GM21528 (cell line): Measurements from ENCODE around the gene GYS1.
A peak's percentile ranks its signal among the peaks of the same experiment; 100 is the strongest.
"Not testable (repeated sequence)": the region's sequence is repeated elsewhere in the genome, so short reads cannot be mapped to it uniquely, and the experiment has no call there.

Source experiments
- ATAC-seq: cut with Tn5 transposase; IDR thresholded peaks from one replicate; pipeline ENCODE4 v1.9.1; 2021; ENCODE audit warnings: mild to moderate bottlenecking, moderate library complexity; ENCODE audit not compliant: unreplicated experiment, low FRiP score

Gene GYS1

DNA sequence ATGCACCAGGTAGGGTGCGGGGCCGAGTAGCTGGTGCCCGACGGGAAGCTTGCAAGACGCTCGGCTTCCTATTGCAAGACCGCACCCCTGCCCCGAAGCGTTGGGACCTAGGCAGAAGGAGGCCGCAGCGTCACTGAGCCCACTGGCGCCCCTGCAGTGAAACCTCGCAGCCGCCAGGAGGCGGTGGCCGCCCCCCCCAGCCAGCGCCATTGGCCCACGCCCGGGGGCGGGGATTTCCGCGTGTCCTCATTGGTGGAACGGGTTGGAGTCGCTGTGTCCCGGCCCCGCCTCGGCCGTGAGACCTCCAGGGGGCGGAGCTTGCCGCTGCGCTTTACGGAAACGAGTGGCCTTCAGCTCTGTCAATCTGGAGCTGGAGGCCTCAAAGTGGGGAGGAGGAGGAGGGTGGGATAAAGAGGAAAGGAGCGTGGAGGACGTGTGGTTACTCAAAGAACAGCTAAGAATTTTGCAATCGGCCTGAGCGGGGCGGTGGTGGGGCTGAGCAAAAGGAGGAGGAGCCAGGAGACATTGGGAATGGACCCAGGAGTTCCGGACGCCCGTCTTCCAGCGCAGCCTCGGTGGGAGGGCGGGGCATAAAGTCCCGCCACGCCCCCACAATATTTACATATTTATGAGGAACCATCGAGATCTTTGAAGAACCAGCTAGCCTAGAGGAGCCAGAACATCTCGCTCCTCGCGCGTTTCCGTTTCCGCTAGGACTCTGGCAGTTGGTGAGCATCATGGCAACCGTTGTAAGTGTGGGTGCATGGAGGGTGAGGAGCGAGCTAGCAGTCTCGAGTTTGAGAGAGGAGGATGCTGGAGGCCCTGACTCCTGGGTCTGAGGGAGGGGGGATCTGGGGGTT, at the start of gene GYS1, which contains the start of gene RUVBL2:
Gene GYS1, minus strand, starts transcription at position 135 of the 860 bp plus-strand sequence. CDS start 197 bp downstream, outside the sequence.
Gene RUVBL2, plus strand, starts transcription at position 713 of the 860 bp plus-strand sequence. Its CDS starts 25 bp downstream, at position 738.
- peak; percentile 87 for ATAC-seq

DNA sequence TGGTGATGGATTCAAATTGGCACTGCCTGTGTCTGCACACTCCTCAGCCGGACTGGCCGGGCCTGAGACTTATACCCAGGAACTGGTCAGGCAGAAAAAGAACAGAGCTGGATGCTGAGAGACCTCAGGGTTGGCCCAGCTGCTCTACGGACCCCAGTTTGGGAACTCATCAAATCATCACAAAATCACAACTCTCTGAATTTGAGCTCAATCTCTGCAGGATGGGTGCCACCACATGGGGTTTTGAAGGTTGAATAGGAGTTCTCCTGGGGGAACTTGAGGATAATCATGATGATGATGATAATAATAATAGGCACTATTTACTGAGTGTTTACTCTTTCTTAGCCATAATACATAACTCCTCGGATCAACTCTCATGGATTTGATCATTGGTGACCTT, 49.6 kb upstream of the GYS1 start:
- not testable (repeated sequence) for ATAC-seq

DNA sequence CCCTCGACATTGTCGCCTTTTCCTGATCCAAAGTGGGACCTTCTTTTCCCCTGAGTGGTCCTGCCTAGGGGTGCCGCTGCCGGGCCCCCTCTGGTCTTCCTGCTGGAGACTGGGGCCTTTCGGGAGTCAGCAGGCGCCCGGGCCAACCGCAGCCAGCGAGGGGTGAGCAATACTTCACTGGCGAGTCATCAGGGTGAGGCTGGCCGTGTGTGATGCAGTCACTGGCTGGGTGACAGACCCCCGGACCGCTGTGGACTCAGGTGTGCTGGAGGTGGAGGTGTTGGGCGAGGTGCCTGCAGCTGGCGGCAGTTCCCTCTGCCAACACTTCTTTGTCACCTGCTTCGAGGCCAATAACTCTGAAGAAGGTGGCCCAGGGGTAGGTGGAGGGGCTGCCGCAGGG, 49.1 kb upstream of the GYS1 start:
- ATAC-seq, result no peak

DNA sequence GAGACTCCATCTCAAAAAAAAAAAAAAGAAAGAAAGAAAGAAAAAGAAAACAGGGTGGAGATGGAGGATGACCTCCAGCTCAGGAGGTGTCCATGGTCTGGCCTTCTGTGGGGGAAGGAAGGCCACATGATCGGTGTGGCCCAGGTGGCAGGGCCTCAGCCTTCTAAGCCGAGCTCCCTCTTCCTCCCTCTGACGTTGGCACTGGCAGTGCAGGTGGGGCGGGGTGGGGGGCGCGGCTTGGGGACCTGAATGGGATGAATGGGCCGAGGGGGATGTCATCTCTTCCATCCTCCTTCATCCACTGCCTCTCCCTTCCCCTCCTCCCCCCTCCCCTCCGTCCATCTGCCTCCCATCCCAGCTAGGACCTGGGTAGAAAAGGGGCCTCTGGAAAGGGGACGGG, 46.6 kb upstream of the GYS1 start:
- ATAC-seq, result not testable (repeated sequence)

DNA sequence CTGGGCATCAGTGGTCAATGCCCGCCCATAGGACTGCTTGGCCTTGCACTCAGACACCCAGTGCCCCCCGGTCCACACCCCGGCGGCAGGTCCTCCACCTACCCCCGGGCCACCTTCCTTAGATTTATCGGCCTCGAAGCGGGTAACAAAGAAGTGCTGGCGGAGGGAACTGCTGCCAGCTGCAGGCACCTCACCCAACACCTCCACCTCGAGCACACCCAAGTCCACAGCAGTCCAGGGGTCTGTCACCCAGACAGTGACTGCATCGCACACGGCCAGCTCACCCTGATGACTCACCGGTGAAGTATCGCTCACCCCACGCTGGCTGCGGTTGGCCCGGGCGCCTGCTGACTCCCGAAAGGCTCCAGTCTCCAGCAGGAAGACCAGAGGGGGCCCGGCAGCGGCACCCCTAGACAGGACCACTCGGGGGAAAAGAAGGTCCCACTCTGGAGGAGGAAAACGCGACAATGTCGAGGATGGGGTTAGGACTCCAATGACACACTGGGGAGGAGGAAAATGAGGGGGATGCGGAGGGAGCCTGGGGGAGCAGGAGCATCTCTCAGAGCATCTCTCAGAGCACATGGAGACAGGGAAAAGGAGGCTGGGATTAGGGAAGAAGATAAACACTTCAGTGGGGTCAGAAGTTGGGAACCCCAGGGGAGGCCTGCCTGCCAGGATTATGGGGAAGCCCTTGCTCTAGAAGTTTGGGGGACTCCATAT, 45.6 kb upstream of the GYS1 start:
- ATAC-seq, result not testable (repeated sequence)

DNA sequence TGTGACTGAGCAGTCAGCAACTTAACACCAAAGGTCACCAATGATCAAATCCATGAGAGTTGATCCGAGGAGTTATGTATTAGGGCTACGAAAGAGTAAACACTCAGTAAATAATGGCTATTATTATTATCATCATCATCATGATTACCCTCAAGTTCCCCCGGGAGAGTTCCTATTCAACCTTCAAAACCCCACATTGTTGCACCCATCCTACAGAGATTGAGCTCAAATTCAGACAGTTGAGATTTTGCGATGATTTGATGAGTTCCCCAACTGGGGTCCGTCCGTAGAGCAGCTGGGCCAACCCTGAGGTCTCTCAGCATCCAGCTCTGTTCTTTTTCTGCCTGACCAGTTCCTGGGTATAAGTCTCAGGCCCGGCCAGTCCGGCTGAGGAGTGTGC, 45.0 kb upstream of the GYS1 start:
- not testable (repeated sequence) for ATAC-seq

DNA sequence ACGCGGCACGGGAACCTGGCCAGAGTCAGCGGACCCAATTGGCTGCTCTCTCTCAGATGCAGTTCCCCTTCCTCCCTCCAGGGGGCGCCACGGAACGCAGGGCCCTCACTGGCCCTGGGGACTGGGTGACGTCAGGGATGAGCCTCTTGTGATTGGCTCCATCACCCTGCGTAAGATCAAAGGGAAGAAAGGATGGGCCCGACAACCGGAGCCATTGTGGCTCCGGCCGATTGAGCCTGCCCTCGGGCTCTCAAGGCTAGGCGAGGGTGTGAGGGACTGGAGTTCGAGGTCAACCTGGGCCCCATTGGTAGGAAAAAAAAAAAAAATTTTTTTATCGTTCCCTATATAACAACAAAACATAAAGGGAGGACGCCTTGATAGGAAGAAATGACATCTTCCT, 43.7 kb upstream of the GYS1 start, which contains the start of gene CGB1:
Gene CGB1, minus strand, starts transcription at position 81 of the 400 bp plus-strand sequence. CDS start 184 bp downstream, outside the sequence.
- ATAC-seq, result not testable (repeated sequence)

DNA sequence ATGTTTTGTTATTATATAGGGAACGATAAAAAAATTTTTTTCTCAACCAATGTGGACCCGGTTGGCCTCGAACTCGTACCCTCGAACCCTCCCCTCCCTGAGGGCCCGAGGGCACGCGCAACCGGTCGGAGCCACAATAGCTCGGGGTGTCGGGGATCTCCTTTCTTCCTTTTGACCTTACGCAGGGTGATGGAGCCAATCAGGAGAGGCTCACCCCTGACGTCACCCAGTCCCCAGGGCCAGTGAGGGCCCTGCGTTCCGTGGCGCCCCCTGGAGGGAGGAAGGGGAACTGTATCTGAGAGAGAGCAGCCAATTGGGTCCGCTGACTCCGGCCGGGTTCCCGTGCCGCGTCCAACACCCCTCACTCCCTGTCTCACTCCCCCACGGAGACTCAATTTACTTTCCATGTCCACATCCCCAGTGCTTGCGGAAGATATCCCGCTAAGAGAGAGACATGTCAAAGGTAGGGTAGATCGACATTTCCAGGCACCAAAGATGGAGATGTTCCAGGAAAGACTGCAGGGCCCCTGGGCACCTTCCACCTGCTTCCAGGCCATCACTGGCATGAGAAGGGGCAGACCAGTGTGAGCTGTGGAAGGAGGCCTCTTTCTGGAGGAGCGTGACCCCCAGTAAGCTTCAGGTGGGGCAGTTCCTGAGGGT, 38.7 kb upstream of the GYS1 start, which contains the start of gene CGB2:
Gene CGB2, plus strand, starts transcription at position 249 of the 660 bp plus-strand sequence. Its CDS starts 206 bp downstream, at position 455.
- ATAC-seq, result not testable (repeated sequence)

DNA sequence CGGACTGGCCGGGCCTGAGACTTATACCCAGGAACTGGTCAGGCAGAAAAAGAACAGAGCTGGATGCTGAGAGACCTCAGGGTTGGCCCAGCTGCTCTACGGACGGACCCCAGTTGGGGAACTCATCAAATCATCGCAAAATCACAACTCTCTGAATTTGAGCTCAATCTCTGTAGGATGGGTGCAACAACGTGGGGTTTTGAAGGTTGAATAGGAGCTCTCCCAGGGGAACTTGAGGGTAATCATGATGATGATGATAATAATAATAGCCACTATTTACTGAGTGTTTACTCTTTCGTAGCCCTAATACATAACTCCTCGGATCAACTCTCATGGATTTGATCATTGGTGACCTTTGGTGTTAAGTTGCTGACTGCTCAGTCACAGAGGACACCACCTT, 37.2 kb upstream of the GYS1 start:
- ATAC-seq, result not testable (repeated sequence)

DNA sequence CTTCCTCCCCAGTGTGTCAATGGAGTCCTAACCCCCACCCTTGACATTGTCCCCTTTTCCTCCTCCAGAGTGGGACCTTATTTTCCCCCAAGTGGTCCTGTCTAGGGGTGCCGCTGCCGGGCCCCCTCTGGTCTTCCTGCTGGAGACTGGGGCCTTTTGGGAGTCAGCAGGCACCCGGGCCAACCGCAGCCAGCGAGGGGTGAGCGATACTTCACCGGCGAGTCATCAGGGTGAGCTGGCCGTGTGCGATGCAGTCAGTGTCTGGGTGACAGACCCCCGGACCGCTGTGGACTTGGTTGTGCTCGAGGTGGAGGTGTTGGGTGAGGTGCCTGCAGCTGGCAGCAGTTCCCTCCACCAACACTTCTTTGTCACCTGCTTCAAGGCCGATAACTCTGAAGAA, 36.6 kb upstream of the GYS1 start:
- ATAC-seq, result not testable (repeated sequence)

DNA sequence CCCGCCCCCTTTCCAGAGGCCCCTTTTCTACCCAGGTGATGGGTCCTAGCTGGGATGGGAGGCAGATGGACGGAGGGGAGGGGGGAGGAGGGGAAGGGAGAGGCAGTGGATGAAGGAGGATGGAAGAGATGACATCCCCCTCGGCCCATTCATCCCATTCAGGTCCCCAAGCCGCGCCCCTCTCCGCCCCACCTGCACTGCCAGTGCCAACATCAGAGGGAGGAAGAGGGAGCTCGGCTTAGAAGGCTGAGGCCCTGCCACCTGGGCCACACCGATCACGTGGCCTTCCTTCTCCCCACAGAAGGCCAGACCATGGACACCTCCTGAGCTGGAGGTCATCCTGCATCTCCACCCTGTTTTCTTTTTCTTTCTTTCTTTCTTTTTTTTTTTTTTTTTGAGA, 35.6 kb upstream of the GYS1 start:
- ATAC-seq, result not testable (repeated sequence)

DNA sequence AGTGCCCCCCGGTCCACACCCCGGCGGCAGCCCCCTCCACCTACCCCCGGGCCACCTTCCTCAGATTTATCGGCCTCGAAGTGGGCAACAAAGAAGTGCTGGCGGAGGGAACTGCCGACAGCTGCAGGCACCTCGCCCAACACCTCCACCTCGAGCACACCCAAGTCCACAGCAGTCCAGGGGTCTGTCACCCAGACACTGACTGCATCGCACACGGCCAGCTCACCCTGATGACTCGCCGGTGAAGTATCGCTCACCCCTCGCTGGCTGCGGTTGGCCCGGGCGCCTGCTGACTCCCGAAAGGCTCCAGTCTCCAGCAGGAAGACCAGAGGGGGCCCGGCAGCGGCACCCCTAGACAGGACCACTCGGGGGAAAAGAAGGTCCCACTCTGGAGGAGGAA, 32.5 kb upstream of the GYS1 start:
- ATAC-seq, result not testable (repeated sequence)

DNA sequence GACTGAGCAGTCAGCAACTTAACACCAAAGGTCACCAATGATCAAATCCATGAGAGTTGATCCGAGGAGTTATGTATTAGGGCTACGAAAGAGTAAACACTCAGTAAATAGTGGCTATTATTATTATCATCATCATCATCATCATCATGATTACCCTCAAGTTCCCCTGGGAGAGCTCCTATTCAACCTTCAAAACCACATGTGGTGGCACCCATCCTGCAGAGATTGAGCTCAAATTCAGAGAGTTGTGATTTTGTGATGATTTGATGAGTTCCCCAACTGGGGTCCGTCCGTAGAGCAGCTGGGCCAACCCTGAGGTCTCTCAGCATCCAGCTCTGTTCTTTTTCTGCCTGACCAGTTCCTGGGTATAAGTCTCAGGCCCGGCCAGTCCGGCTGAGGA, 32.0 kb upstream of the GYS1 start:
- ATAC-seq, result not testable (repeated sequence)

DNA sequence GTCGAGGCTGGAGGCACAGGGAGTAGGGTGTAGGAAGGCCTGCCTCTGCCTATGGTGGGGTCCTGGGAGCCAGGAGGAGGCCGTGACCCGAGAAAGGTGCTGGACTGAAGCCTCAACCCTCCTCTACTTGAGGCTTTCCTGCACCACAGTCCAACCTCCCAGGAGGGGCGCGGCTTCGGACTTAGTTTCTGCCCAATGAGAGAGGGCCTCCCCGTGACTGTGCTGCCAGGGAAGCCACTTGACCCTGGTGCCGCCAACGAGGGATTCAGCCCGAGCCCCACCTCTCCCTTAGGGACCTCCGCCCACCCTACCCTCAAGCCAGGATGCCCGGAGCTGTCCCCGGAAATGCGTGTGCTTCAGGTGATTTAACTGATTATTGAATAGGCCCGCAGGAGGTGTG, 31.1 kb upstream of the GYS1 start, which contains the start of gene CGB3:
Gene CGB3, minus strand, starts transcription at position 101 of the 400 bp plus-strand sequence. CDS start 362 bp downstream, outside the sequence.
- ATAC-seq, result not testable (repeated sequence)

DNA sequence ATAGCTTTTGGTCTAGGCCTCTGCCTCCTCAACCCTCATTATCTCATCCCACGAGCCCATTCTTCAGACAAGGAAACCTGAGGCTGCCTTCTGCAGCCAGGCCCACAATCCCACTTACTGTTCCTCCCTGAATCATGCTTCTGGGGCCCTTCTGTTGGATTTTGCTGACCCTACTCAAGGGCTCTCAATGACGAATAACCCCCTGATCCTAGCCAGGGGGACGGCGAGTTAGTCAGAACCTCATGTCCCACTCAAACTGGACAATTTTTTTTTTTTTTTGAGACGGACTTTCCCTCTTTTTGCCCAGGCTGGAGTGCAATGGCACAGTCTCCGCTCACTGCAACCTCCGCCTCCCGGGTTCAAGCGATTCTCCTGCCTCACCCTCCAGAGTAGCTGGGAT, 29.0 kb upstream of the GYS1 start:
- no peak for ATAC-seq

DNA sequence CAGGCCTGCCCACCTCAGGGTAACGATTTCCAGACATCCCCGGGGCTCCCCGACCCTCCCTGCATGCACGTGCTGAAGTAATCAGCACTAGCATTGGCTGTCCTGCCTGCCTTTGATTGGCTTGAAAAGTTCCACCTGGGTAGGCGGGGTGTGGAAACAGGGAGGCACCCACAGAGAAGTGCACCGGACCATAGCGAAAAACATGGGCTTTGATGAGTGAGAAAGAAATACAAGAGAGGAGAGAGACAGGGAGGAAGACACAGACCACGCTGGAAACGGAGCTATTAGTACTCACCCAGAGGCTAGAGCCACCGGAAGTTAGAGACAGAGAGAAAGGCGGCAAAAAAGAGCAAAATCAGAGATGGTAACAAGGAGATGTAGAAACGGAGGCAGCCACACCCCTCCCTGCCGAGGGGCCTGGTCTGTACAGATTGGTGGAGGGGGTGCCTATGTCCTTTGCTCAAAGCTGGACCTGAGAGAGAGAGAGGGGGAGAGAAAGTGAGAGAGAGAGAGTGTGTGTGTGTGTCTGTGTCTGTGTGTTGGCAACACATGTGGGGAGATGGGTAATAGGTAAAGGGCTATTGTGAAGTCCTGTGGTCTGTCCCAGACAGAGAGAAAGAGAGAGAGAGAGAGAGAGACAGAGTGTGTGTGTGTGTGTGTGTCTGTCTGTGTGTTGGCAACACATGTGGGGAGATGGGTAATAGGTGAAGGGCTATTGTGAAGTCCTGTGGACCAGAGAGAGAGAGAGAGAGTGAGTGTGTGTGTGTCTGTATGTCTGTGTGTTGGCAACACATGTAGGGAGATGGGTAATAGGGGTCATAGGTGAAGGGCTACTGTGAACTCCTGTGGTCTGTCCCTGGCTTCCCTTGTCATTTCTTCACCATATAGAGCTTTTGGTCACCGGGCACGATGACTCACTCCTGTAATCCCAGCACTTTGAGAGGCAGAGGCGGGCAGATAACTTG, 28.1 kb upstream of the GYS1 start:
- ATAC-seq, result no peak

DNA sequence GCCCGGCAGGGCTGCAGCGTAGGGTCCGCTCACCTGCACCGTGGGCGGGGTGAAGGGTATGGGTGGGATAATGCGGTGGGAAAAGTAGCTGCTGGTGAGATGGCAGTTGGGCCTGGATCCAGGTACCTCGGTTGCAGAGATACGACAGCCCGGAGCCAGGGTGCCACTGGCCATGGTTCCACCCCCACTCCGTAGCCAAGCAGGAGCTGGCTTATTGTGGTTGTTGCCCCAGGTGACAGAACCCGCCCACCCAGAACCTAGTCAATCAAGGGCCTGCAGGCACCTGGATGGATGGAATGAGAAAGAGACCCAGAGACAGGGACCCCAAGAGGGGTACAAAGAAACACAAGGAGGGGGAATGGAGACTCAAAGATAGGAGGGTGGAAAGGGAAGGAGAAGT, 27.2 kb upstream of the GYS1 start:
- ATAC-seq, result no peak

DNA sequence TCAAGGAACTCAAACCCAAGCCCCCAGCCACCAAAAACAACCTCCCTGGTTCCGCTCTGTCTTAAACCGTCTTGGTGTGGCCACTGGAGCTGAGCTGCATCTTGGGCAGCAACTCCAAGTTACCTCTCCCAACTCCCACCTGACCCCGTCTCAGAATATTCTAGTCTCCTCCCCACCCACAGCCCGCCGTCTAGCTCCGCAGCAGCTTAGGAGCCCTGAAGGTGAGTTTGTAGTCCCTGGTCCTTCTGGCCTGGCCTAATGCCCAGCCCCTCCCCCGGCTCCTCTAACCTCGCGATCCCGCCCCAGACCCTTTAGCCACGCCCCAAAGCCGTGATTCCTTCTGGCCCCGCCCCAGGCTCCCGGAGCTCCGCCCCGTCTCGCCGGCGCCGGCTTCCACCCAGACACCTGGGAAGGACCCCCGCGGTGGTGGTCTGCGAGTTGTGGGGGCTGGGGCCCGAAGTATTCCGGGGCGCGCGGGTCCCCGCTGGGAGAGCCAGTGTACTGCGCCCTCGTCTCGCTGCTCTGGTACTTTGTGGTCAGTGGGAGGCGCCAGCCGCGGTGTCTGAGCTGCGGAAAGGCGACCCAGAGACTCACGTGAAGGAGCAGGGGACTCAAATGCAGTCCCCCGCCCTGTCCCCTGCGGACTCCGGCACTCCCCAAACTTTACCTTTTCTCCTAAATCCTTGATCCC, 26.3 kb upstream of the GYS1 start:
- ATAC-seq, result no peak
